Lower leg skin (tissue), 4 donors: ENCODE results near the gene STARD7. TPM values are rescaled to one million over a fixed set of nuclear protein-coding genes. Genes with fewer than 3 reads are reported as not detected.

Source experiments
- DNase-seq, 2 donors: peaks; one replicate each; pipeline ENCODE4 v3.0.0-alpha.2; 2019; ENCODE audit warnings: low spot score in 2 of 2
- H3K4me3 ChIP-seq: fragments of 200-600 bp; sonication (generic); 2 replicates; pipeline ENCODE4 v1.5.1; 2017; ENCODE audit warnings: mild to moderate bottlenecking, low read depth; ENCODE audit not compliant: poor library complexity, severe bottlenecking
- POLR2A ChIP-seq, 2 donors: fragments of 450-650 bp; IDR thresholded peaks; one replicate each; pipeline ENCODE4 v1.6.1; 2016 to 2017; ENCODE audit warnings: antibody characterized with exemption in 2 of 2, mild to moderate bottlenecking in 1 of 2, moderate library complexity in 1 of 2
- WGBS, 2 donors: methylation state at CpG; one replicate each; pipeline ENCODE4 v1.1.5; 2018; 5-methylcytosine and 5-hydroxymethylcytosine counted together
- intact Hi-C: fragments of 100-400 bp; cut with DNase I; formaldehyde crosslinking; loops from one replicate; pipeline ENCODE4 v1.15.0; 2023; ENCODE audit warnings: low total_unique reads
- total RNA-seq, 4 donors: library from RNA; depleted of rRNA; stranded (reverse); fragments of >200 nt; gene quantifications; one replicate each; pipeline ENCODE4 v1.1.0, GENCODE V29; 2016
- TF ChIP-seq, protein P1 (sequence below), 3 donors: fragments of 450-650 bp; IDR thresholded peaks; one replicate each; pipeline ENCODE4 v1.5.1; 2016; ENCODE audit warnings: antibody characterized with exemption in 3 of 3, mild to moderate bottlenecking in 3 of 3, moderate library complexity in 2 of 3

The STARD7 gene
- total RNA-seq, 4 donors from 2014 or later, result 52.5 to 101 (median 77.2) TPM

- intact Hi-C loops, result no loop called here
- WGBS, 2 donors, result 69% methylated on average over 6 of the region's 6 CpGs
- no peak for DNase-seq
- no peak for TF ChIP-seq POLR2A (IDR thresholded peaks at IDR 0.05)
- TF ChIP-seq, protein P1, sequence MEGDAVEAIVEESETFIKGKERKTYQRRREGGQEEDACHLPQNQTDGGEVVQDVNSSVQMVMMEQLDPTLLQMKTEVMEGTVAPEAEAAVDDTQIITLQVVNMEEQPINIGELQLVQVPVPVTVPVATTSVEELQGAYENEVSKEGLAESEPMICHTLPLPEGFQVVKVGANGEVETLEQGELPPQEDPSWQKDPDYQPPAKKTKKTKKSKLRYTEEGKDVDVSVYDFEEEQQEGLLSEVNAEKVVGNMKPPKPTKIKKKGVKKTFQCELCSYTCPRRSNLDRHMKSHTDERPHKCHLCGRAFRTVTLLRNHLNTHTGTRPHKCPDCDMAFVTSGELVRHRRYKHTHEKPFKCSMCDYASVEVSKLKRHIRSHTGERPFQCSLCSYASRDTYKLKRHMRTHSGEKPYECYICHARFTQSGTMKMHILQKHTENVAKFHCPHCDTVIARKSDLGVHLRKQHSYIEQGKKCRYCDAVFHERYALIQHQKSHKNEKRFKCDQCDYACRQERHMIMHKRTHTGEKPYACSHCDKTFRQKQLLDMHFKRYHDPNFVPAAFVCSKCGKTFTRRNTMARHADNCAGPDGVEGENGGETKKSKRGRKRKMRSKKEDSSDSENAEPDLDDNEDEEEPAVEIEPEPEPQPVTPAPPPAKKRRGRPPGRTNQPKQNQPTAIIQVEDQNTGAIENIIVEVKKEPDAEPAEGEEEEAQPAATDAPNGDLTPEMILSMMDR (IDR thresholded peaks at IDR 0.05), result no peak
- H3K4me3 ChIP-seq, result no peak overlapping the region
Observed at GRCh38 chr2:96251721-96252292, 43.2 kb upstream of the STARD7 start.

DNA sequence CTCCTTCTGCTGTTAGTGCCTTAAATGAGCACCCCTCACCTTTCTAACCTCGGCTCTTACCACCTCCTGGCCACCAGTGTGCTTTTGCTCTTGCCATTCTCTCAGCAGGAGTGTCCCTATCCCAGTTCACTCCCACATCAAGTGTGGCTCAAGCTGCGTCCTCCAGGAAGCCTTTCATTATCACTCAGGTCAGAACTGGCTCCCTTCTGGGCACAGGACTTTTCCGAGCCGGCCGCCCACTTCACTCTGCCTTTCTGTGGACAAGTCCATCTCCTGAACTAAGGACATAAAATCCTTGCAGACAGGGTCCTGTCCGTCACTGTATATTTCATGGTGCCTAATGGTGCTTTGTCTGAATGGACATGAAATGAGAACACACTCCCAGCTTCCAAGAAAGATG, 41.6 kb upstream of the STARD7 start:
- TF ChIP-seq, protein P1 (IDR thresholded peaks at IDR 0.05), result no peak
- no peak for TF ChIP-seq POLR2A (IDR thresholded peaks at IDR 0.05)
- intact Hi-C loops, result no loop called here

DNA sequence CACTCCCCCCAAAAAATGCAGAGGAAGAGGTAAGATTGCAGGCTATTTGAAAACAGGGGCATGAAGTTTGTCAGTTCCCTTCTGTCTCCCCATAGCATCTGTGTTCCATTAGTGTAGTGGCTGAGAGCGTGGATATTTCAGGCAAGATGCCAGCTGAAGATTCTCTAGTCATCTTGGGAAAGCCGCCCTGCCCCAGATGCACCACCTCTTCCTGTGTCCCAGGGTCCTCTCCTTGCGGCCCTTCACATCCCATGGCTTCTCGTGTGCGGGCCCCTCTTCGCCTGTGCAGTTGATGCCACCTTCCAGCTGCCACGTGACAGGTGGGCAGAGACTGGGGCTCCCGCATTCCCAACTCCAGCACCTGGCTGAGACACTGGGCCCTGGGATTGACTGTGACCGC, 41.0 kb upstream of the STARD7 start:
- 63% methylated on average over 9 of the region's 9 CpGs for WGBS, 2 donors
- TF ChIP-seq, protein P1 (IDR thresholded peaks at IDR 0.05), result no peak
- TF ChIP-seq POLR2A (IDR thresholded peaks at IDR 0.05), result no peak
- intact Hi-C loops, result no loop called here
- no peak for DNase-seq
- H3K4me3 ChIP-seq, result no peak overlapping the region

More for the DNA sequence above, 41.6 kb upstream of the STARD7 start:
- DNase-seq, result no peak
- 80 to 84% methylated on average over 6 of the region's 6 CpGs for WGBS, 2 donors
- no peak overlapping the region for H3K4me3 ChIP-seq

- no peak for DNase-seq
- TF ChIP-seq, protein P1 (IDR thresholded peaks at IDR 0.05), result no peak
- TF ChIP-seq POLR2A (IDR thresholded peaks at IDR 0.05), result no peak
- H3K4me3 ChIP-seq, result no peak overlapping the region
- intact Hi-C loops, result no loop called here
- WGBS, 2 donors, result 84 to 91% methylated on average over 4 of the region's 4 CpGs
Observed at GRCh38 chr2:96248624-96249023, 40.0 kb upstream of the STARD7 start.

DNA sequence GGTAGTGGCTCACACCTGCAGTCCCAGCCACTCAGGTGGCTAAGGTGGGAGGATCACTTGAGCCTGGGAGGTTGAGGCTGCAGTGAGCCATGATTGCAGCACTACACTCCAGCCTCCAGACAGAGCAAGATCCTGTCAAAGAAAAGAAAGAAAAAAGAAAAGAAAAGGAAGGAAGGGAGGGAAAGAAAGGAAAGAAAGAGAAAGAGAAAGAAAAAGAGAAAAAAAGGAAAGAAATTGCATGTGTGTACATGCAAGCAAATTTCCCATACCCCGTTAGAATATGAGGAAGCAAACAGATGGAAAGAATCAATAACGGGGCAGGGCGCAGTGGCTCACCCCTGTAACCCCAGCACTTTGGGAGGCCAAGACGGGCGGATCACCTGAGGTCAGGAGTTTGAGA, 39.3 kb upstream of the STARD7 start:
- TF ChIP-seq, protein P1 (IDR thresholded peaks at IDR 0.05), result no peak
- TF ChIP-seq POLR2A (IDR thresholded peaks at IDR 0.05), result no peak
- no peak overlapping the region for H3K4me3 ChIP-seq
- intact Hi-C loops, result no loop called here
- no peak for DNase-seq
- WGBS, 2 donors, result 70 to 77% methylated on average over 5 of the region's 5 CpGs

- no peak overlapping the region for H3K4me3 ChIP-seq
- DNase-seq, result no peak
- TF ChIP-seq, protein P1 (IDR thresholded peaks at IDR 0.05), result no peak
- no peak for TF ChIP-seq POLR2A (IDR thresholded peaks at IDR 0.05)
- intact Hi-C loops, result no loop called here
- WGBS, 2 donors, result 82 to 87% methylated on average over 3 of the region's 3 CpGs
Observed at GRCh38 chr2:96247009-96247408, 38.4 kb upstream of the STARD7 start.
